RWPE2 (cell line): ENCODE results near the gene KIAA1549.
"Not testable (repeated sequence)": the region's sequence is repeated elsewhere in the genome, so short reads cannot be mapped to it uniquely, and the experiment has no call there.

Source experiments
- ATAC-seq: fragments of 200-7000 bp; cut with Tn5 transposase; 3 replicates; pipeline ENCODE4 v1.9.1; 2021; ENCODE audit warnings: low read depth
- DNase-seq: peaks from one replicate; pipeline ENCODE4 v3.0.0-alpha.2; 2020; ENCODE audit warnings: low spot score
- H3K27ac ChIP-seq: fragments of 450-650 bp; 2 replicates; pipeline ENCODE4 v1.5.1; 2017; ENCODE audit warnings: mild to moderate bottlenecking; ENCODE audit not compliant: poor library complexity, severe bottlenecking
- H3K27me3 ChIP-seq: fragments of 250-450 bp; sonication (Bioruptor Pico); 2 replicates; pipeline ENCODE4 v1.5.1; 2021; ENCODE audit warnings: mild to moderate bottlenecking, moderate library complexity; ENCODE audit not compliant: insufficient read depth, poor library complexity, severe bottlenecking
- H3K36me3 ChIP-seq: fragments of 250-450 bp; sonication (Bioruptor Pico); 2 replicates; pipeline ENCODE4 v1.5.1; 2020; ENCODE audit warnings: low read depth, mild to moderate bottlenecking, moderate library complexity
- H3K4me1 ChIP-seq: fragments of 250-450 bp; sonication (Bioruptor Pico); 2 replicates; pipeline ENCODE4 v1.5.1; 2021; ENCODE audit warnings: mild to moderate bottlenecking, moderate library complexity; ENCODE audit not compliant: insufficient read depth, poor library complexity, severe bottlenecking
- H3K4me3 ChIP-seq: fragments of 250-450 bp; sonication (Bioruptor Pico); 2 replicates; pipeline ENCODE4 v1.5.1; 2021; ENCODE audit warnings: mild to moderate bottlenecking, moderate library complexity; ENCODE audit not compliant: severe bottlenecking
- H3K9me3 ChIP-seq: fragments of 250-450 bp; sonication (Bioruptor Pico); 2 replicates; pipeline ENCODE4 v1.5.1; 2021; ENCODE audit warnings: mild to moderate bottlenecking, moderate library complexity; ENCODE audit not compliant: severe bottlenecking
- TF ChIP-seq, protein P1 (sequence below): fragments of 450-650 bp; IDR thresholded peaks from one replicate; pipeline ENCODE4 v1.5.1; 2017; ENCODE audit warnings: mild to moderate bottlenecking, moderate library complexity; ENCODE audit not compliant: poor library complexity, severe bottlenecking

The KIAA1549 gene

DNA sequence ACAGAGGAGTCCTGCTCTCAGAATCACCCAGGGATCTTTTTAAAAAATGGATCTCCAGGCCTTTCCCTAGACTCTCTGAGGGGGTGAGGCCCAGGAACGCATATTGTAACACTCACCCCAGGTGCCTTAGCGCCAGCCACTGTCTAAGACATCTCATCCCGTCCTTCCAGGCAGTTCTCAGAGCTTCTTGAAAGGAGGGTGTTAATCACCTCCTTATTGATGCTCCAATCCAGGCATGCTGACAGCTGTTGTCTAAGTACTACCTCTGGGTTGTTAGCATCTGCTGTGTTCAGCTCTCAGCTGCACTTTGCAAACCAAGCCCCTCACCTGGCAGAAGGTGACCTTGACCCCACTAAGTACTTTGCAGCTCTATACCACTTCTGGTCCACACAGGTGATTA lies 36.0 kb downstream of the KIAA1549 start:
- Histone ChIP-seq H3K9me3 (no peaks in the 10 kb centered on the region), H3K27me3 (no peaks in the 10 kb centered on the region), H3K36me3 (no peaks in the 10 kb centered on the region), H3K4me3 (no peak overlapping the region), H3K27ac (no peak overlapping the region), H3K4me1 (no peaks in the 10 kb centered on the region)
- ATAC-seq: no peak
- TF ChIP-seq, protein P1, sequence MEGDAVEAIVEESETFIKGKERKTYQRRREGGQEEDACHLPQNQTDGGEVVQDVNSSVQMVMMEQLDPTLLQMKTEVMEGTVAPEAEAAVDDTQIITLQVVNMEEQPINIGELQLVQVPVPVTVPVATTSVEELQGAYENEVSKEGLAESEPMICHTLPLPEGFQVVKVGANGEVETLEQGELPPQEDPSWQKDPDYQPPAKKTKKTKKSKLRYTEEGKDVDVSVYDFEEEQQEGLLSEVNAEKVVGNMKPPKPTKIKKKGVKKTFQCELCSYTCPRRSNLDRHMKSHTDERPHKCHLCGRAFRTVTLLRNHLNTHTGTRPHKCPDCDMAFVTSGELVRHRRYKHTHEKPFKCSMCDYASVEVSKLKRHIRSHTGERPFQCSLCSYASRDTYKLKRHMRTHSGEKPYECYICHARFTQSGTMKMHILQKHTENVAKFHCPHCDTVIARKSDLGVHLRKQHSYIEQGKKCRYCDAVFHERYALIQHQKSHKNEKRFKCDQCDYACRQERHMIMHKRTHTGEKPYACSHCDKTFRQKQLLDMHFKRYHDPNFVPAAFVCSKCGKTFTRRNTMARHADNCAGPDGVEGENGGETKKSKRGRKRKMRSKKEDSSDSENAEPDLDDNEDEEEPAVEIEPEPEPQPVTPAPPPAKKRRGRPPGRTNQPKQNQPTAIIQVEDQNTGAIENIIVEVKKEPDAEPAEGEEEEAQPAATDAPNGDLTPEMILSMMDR: no peak
- DNase-seq: no peak

DNA sequence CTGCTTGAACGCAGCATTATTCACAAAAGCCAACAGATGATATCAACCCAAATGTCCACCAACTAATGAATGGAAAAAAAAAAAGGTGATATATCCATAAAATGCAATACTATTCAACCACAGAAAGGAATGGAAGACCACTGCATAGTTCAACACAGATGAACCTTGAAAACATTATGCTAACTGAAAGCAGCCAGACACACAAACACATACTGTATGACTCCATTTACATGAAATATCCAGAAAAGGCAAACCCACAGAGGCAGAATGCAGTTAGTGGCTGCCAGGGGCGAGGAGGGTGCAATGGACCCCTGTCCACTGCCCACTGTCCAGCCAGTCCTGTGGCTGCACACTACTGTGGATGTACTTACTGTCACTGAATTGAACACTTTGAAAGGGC lies 36.6 kb downstream of the KIAA1549 start:
- Histone ChIP-seq H3K4me1 (no peaks in the 10 kb centered on the region), H3K27ac (no peak overlapping the region), H3K36me3 (no peaks in the 10 kb centered on the region), H3K4me3 (no peak overlapping the region), H3K27me3 (no peaks in the 10 kb centered on the region), H3K9me3 (no peaks in the 10 kb centered on the region)
- ATAC-seq (no peak), DNase-seq (no peak)
- TF ChIP-seq, protein P1: no peak

DNA sequence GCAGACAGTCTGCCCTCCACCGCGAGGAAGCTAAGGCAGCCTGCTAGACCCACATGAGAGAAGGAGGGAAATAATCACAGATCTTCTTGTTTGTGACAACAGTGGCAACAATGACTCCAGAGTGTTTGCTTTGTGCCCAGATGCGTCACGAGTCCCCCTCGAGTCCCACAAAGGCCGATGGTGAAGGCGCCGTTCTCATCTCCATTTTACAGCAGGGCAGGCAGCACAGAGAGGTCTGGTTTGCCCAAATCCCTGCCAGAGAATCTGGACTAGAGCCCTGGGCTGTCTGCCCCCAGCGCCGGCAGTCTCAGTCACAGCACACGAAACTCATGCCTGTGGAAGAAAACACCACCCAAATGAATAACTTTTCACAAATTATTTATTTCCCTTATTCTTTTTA lies 38.1 kb downstream of the KIAA1549 start:
- Histone ChIP-seq H3K9me3 (no peaks in the 10 kb centered on the region), H3K27ac (no peak overlapping the region), H3K36me3 (no peaks in the 10 kb centered on the region), H3K4me3 (no peak overlapping the region), H3K27me3 (no peaks in the 10 kb centered on the region), H3K4me1 (no peaks in the 10 kb centered on the region)
- DNase-seq (no peak), ATAC-seq (no peak)
- TF ChIP-seq, protein P1: no peak

DNA sequence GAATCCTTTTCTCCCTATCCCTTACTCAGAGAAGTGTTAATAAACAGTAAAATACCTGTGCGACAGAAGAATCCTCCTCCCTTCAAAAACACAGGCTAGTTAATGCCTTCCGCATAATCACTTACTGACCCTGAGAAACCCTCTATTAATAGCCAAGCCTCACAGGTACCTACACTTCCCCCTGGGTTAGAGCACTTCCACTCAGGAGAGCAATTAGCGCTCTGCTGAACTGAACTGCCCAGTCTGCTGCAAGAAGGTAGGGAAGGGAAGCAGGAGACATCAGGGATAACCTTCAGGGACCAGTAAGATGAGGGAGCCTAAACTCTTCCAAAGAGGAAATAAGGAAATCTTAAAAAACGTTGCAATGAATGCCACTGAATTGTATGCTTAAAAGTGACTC lies 39.6 kb downstream of the KIAA1549 start:
- Histone ChIP-seq H3K36me3 (no peaks in the 10 kb centered on the region), H3K27ac (no peak overlapping the region), H3K4me3 (no peak overlapping the region), H3K4me1 (no peaks in the 10 kb centered on the region), H3K9me3 (no peaks in the 10 kb centered on the region), H3K27me3 (no peaks in the 10 kb centered on the region)
- no peak for DNase-seq
- no peak for ATAC-seq
- TF ChIP-seq, protein P1: no peak

DNA sequence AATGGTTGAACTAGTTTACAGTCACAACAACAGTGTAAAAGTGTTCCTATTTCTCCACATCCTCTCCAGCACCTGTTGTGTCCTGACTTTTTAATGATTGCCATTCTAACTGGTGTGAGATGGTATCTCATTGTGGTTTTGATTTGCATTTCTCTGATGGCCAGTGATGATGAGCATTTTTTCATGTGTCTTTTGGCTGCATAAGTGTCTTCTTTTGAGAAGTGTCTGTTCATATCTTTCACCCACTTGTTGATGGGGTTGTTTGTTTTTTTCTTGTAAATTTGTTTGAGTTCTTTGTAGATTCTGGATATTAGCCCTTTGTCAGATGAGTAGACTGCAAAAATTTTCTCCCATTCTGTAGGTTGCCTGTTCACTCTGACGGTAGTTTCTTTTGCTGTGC lies 40.6 kb downstream of the KIAA1549 start:
- not testable (repeated sequence) for H3K27me3 ChIP-seq, ATAC-seq, DNase-seq, H3K27ac ChIP-seq, H3K4me3 ChIP-seq, H3K9me3 ChIP-seq, H3K36me3 ChIP-seq, H3K4me1 ChIP-seq

DNA sequence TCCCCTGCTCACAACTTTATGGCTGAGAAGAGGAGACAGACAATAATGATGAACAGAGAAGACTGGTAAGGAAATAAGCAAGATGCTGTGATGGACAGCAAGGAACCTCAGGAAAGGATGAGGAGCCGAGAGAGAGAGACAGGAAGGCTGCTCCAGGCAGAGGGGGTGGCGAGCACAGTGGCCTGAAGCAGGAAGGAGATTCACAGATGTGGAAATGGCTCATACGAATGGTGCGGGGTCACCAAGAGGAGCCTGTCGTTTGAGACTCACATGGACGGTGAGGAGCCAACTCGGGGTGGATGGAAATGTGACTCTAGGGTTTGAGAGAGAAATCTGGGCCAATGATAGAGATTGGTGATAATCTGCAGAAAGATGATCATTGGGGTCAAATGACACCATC lies 43.7 kb downstream of the KIAA1549 start:
- no peak for ATAC-seq
- Histone ChIP-seq H3K27me3 (no peaks in the 10 kb centered on the region), H3K9me3 (no peaks in the 10 kb centered on the region), H3K4me3 (no peak overlapping the region), H3K27ac (no peak overlapping the region), H3K4me1 (peaks cover 17% of the 10 kb centered on the region), H3K36me3 (no peaks in the 10 kb centered on the region)
- TF ChIP-seq, protein P1: no peak
- no peak for DNase-seq
